Omental fat pad (tissue), 4 donors: ENCODE results near the gene MYLK. TPM values are rescaled to one million over a fixed set of nuclear protein-coding genes. Genes with fewer than 3 reads are reported as not detected.

ENCODE experiments used
- ATAC-seq: fragments of 150-250 bp; one replicate; pipeline ENCODE4 v1.9.1; 2016; ENCODE audit warnings: mild to moderate bottlenecking, moderate library complexity; ENCODE audit not compliant: low FRiP score
- DNase-seq: peaks from one replicate; pipeline ENCODE4 v3.0.0-alpha.2; 2019; ENCODE audit warnings: low spot score
- CTCF ChIP-seq, 3 donors: fragments of 450-650 bp; IDR thresholded peaks; one replicate each; pipeline ENCODE4 v1.5.1; 2016 to 2017; ENCODE audit warnings: antibody characterized with exemption in 3 of 3, mild to moderate bottlenecking in 3 of 3, moderate library complexity in 2 of 3
- total RNA-seq, 4 donors: library from RNA; depleted of rRNA; stranded (reverse); fragments of >200 nt; gene quantifications; one replicate each; pipeline ENCODE4 v1.1.0, GENCODE V29; 2016

Gene MYLK
- total RNA-seq, 4 donors from 2014 or later = 26.8 to 188 (median 56.9) TPM

- no peak for TF ChIP-seq CTCF (IDR thresholded peaks at IDR 0.05)
- ATAC-seq = no peak
- no peak for DNase-seq
Measured at GRCh38 chr3:123805101-123805500, 79.0 kb downstream of the MYLK start.

- DNase-seq = no peak
- TF ChIP-seq CTCF (IDR thresholded peaks at IDR 0.05) = no peak
- no peak for ATAC-seq
Measured at GRCh38 chr3:123804676-123805075, 79.5 kb downstream of the MYLK start.

- DNase-seq = no peak
- no peak for TF ChIP-seq CTCF (IDR thresholded peaks at IDR 0.05)
- no peak for ATAC-seq
Measured at GRCh38 chr3:123803521-123803920, 80.6 kb downstream of the MYLK start.

GRCh38 chr3:123802007-123802625 lies 82.0 kb downstream of the MYLK start:
- ATAC-seq (no peak), DNase-seq (no peak)
- no peak for TF ChIP-seq CTCF (IDR thresholded peaks at IDR 0.05)

GRCh38 chr3:123801474-123801873 lies 82.7 kb downstream of the MYLK start:
- no peak for DNase-seq
- TF ChIP-seq CTCF (IDR thresholded peaks at IDR 0.05) = no peak
- no peak for ATAC-seq

- no peak for DNase-seq
- ATAC-seq = no peak
- no peak for TF ChIP-seq CTCF (IDR thresholded peaks at IDR 0.05)
Measured at GRCh38 chr3:123800362-123800682, 83.8 kb downstream of the MYLK start.

GRCh38 chr3:123799544-123800361 lies 84.4 kb downstream of the MYLK start:
- ATAC-seq = no peak
- DNase-seq = no peak
- no peak for TF ChIP-seq CTCF (IDR thresholded peaks at IDR 0.05)
